22Rv1 (cell line): ENCODE data around the gene GPRC5A.

Source experiments
- H3K27ac ChIP-seq: fragments of 450-650 bp; 2 replicates; pipeline ENCODE4 v1.5.1; 2017
- ZFX ChIP-seq: fragments of 450-650 bp; IDR thresholded peaks from 2 replicates; pipeline ENCODE4 v1.6.1; 2017; ENCODE audit warnings: antibody characterized with exemption, borderline replicate concordance
- TF ChIP-seq, protein P1 (sequence below): fragments of 450-650 bp; IDR thresholded peaks from 2 replicates; pipeline ENCODE4 v1.5.1; 2017; ENCODE audit warnings: mild to moderate bottlenecking

Gene GPRC5A

DNA sequence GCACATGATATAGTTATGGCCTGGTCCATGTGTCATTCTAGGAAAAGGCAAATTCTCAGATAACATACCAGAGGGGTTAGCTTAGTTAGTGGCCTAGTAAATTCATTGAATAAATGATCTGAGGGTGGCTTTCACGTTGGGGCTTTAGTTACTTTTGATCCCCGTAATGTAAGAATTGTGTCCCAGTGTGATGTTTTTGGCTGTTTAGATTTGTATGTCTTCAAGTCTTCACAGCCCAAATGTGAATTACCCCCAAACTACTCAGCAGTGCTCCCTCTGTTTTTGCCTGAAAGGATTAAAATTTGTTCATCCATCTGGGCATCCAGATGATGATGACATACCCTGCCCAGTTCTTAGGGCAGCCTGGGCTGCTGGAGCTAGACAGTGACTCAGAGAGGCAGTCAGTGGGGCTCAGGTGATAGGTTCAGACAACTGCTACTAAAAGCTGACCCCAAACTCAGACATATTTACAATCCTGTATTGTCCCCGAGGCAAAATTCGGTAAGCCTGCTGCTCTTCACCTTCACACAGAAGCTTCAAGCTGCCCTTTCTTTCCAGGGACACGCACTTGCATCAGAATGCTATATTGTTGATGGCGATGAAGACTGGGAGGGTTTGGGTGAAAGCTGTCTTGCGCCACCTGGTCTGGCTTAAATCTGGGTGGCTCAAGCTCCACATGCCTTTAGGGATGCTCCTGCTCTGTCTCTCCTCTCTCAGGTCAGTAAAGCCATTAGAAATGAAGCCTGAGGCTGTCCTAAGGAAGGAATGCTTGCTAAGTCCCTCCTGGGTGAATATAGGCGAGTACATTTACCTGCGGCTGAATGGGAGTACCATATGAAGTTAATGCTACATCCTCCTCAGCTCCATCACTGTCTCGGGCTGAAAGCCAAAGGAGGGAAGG, 50.3 kb downstream of the GPRC5A start:
- no peak overlapping the region for H3K27ac ChIP-seq
- TF ChIP-seq ZFX: no peak

DNA sequence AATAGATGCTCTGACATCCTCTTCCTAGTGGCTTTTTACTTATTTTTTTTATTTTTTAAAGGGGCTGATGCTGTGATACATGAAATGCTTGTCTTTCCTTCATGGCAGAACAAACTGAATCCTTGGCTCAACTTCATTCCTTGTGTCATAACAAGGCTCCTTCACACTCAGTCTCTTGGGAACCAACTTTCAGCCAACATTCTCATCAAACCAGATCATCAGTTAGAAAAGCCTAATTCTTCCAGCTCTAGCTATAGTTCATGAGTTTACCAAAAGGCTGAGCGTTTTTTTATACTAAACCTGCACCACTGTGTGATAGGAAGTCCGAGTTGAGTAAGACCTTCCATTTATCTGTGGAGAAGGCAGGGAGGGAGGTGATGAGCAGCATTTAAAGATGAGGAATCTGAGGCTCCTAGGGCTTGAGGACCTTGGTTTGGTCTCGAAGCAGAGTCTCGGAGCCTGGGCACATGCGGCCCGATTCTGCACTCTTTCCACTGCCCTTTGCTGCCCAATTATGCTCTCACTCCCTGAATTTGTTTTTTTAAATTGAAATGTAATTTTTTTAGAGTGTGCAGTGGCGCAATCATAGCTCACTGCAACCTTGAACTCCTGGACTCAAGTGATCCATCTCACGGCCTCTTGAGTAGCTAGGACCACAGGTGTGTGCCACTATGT, 52.4 kb downstream of the GPRC5A start:
- no peak for TF ChIP-seq ZFX
- TF ChIP-seq, protein P1, sequence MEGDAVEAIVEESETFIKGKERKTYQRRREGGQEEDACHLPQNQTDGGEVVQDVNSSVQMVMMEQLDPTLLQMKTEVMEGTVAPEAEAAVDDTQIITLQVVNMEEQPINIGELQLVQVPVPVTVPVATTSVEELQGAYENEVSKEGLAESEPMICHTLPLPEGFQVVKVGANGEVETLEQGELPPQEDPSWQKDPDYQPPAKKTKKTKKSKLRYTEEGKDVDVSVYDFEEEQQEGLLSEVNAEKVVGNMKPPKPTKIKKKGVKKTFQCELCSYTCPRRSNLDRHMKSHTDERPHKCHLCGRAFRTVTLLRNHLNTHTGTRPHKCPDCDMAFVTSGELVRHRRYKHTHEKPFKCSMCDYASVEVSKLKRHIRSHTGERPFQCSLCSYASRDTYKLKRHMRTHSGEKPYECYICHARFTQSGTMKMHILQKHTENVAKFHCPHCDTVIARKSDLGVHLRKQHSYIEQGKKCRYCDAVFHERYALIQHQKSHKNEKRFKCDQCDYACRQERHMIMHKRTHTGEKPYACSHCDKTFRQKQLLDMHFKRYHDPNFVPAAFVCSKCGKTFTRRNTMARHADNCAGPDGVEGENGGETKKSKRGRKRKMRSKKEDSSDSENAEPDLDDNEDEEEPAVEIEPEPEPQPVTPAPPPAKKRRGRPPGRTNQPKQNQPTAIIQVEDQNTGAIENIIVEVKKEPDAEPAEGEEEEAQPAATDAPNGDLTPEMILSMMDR: no peak
- H3K27ac ChIP-seq: no peak overlapping the region

DNA sequence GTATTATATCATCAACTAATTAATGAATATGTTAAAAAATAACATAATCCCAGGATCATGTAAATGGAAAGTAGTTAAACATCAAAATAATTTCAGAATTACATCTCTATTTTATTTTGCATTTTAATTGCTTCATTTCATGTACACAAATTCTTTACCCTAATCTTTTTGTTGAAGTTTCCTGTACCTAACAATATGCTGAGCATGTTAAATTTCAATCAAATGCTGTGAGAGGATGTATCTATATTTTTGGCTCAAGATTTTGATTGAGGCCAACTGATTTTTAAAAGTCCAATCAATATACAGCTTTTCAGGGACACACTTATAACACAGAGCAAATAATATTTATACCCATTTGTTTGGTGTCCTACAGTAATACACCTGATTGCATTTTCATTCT, 54.2 kb downstream of the GPRC5A start:
- TF ChIP-seq ZFX: no peak
- TF ChIP-seq, protein P1: no peak

DNA sequence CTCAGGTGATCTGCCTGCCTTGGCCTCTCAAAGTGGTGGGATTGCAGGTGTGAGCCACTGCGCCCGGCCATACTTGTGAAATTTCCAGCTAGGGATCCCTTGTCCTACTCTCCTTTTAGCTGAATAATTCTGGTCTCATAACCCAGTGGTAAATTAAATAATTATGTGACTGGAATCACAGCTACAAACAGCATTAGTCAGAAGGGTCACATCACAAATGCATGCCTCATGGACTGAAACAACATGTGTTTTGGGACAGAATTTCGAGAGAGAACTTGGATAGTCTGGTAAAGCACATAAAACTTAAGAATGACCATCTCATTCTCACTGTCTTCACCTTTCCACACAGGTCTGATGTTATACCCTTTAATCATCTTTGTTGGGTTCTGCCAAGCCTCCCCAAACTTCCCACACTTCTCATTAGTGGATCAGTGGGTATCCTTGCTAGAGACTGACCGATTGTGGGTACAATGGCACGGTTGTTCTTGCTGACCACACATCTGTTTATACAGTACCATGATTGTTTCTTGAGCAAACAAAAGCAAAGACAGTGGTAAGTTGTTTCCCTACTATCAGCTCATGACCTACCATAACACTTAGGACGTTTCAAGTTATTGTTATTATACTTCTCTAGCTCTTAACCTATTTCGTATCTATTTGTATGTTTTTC, 55.5 kb downstream of the GPRC5A start:
- TF ChIP-seq, protein P1: no peak
- no peak for TF ChIP-seq ZFX
- H3K27ac ChIP-seq: no peak overlapping the region

More for the DNA sequence above, 54.2 kb downstream of the GPRC5A start:
- H3K27ac ChIP-seq: no peak overlapping the region

DNA sequence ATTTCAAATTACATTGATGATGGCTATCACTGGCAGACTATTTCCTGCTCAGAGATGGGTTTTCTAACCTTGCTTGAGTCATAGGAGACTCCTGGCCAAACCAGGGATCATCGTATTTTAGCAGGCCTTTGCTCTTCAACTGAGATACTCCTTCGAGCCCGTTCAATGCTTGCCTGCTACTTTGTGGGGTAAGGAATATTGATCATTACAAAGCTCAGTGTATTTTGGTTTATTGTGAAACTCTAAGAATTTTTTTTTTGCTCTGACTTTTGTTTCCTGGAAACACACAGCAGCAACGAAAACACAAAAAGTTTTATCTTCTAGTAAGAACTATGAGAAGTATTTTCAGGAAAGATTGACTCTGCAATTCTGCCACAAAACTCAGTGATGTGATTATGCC, 56.5 kb downstream of the GPRC5A start:
- no peak for TF ChIP-seq ZFX
- TF ChIP-seq, protein P1: no peak
- no peak overlapping the region for H3K27ac ChIP-seq

DNA sequence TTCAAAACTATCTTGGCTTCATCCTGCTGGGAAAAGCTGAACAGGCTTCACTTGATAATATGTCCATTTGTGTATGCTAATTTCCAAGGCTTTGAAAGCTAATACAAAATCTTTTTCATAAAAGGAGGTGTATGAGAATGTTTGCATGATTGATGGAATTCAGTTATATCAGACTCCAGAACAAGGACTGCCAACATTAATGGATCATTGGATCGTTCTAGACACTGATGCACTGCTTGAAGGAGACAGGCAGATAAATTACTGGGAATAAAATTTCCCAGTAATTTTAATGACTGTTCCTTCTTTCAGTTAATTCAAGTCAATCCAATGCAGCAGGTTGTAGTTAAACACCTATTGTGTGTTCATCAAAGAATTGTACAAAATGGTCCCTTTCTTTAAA, 60.1 kb downstream of the GPRC5A start:
- TF ChIP-seq, protein P1: no peak
- TF ChIP-seq ZFX: no peak
- no peak overlapping the region for H3K27ac ChIP-seq

DNA sequence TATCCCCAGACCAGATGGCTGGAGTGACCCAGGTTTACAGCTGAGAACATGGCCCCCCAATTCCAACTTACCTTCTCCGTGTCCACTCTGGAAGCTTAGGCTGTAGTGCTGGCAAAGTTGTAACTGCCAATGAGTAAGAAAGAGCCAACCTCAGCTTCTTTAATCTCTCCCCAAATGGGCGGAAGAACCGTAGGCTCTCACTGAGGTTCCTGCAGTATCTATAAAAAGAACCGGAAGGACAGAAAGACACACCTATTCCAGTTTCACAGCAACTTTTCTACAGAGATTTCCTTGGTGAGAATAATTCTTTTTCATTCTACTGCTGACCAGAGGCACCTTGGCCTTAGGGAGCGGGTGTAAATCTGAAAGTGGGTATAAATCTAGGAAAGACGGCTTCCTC, 60.7 kb downstream of the GPRC5A start, which contains the start of gene GPRC5D:
TSS of gene GPRC5D (minus strand) at position 135 of the 400 bp plus-strand sequence. CDS start 1,786 bp downstream, outside the sequence.
- no peak within 1 kb of the TSS for H3K27ac ChIP-seq

More for the DNA sequence above, 60.7 kb downstream of the GPRC5A start, which contains the start of gene GPRC5D:
- TF ChIP-seq, protein P1: no peak
- no peak for TF ChIP-seq ZFX
